ENCODE data around the gene CERS2. TPM values are rescaled to one million over a fixed set of nuclear protein-coding genes. Genes with fewer than 3 reads are reported as not detected.

Gene CERS2
- total and polyA plus RNA-seq, 2 of the 8 experiments (the other 6 are each of a cell fraction or from before 2014, with no cell fraction given) = 216 to 237 TPM

- TF ChIP-seq BACH1 (IDR thresholded peaks at IDR 0.05; ENCODE audit: low read length) (no peak), KDM4A (IDR thresholded peaks at IDR 0.05; ENCODE audit: low read depth, low read length, severe bottlenecking) (no peak), SIX5 (IDR thresholded peaks at IDR 0.05; ENCODE audit: low read depth, low read length) (no peak), SP2 (IDR thresholded peaks at IDR 0.05; ENCODE audit: low read length) (no peak), SRF (IDR thresholded peaks at IDR 0.05; ENCODE audit: low read depth, low read length) (no peak), EGR1 (IDR thresholded peaks at IDR 0.05; ENCODE audit: borderline replicate concordance, low read depth, low read length) (peak; percentile 95), KDM1A (IDR thresholded peaks at IDR 0.05; ENCODE audit: borderline replicate concordance, low read length) (no peak), NANOG (IDR thresholded peaks at IDR 0.05; ENCODE audit: insufficient read depth, low read depth, low read length, poor library complexity, severe bottlenecking) (no peak), TCF12 (IDR thresholded peaks at IDR 0.05; ENCODE audit: low read depth, low read length) (0 out of 2 replicates have a peak, but pooled peaks have one; percentile 36), JUND (IDR thresholded peaks at IDR 0.05; ENCODE audit: low read length) (no peak)
These were observed 48.4 kb downstream of the CERS2 start, which contains the start of gene SETDB1 (continued) for GRCh38 chr1:150926097-150926741.

Data from H1 (cell line).